GM12878 (cell line): ENCODE data around the gene PLEKHF1. TPM values are rescaled to one million over a fixed set of nuclear protein-coding genes. Genes with fewer than 3 reads are reported as not detected.

Experiments used
- ATAC-seq: fragments of 200-7000 bp; cut with Tn5 transposase; 3 replicates; pipeline ENCODE4 v1.9.1; 2020; ENCODE audit warnings: mild to moderate bottlenecking, moderate library complexity
- BruUV-seq: library from RNA; stranded (reverse); fragments of 400-500 nt; replicated peaks from 2 replicates; lab custom pipeline; 2021; lab: Mats Ljungman, UMichigan
- CTCF ChIA-PET: fragments of 300-600 bp; sonication (Branson Sonifier 250); formaldehyde crosslinking; extraction: SDS; loops from one replicate; lab custom pipeline; 2021; ENCODE audit warnings: inconsistent platforms; lab: Yijun Ruan, JAX
- POLR2A ChIA-PET: fragments of 350-600 bp; formaldehyde crosslinking; extraction: SDS; loops from one replicate; lab custom pipeline; 2021; ENCODE audit warnings: inconsistent platforms; lab: Charles Lee
- RAD21 ChIA-PET: fragments of 300-600 bp; sonication (Branson Sonifier 250); formaldehyde crosslinking; loops from one replicate; lab custom pipeline; 2023; ENCODE audit warnings: antibody characterized with exemption; ENCODE audit not compliant: unreplicated experiment; lab: Charles Lee
- SMC1A ChIA-PET: fragments of 300-600 bp; sonication (Branson Sonifier 250); formaldehyde crosslinking; loops from one replicate; lab custom pipeline; 2023; ENCODE audit not compliant: unreplicated experiment, uncharacterized antibody; lab: Charles Lee
- DNase-seq: peaks from one replicate; pipeline ENCODE4 v3.0.0-alpha.2; 2011; ENCODE audit warnings: low read depth, low spot score
- FAIRE-seq: peaks from 3 replicates; lab custom pipeline; 2011; peaks lifted over from hg19 to GRCh38; lab: Jason Lieb, UNC
- H2AFZ ChIP-seq: 2 replicates; pipeline ENCODE4 v1.6.0; 2011; ENCODE audit warnings: low read depth, low read length, control low read depth; ENCODE audit not compliant: control insufficient read depth
- H3K27ac ChIP-seq: 2 replicates; pipeline ENCODE4 v1.5.1; 2011; ENCODE audit warnings: control low read depth; ENCODE audit not compliant: control insufficient read depth, insufficient read depth
- H3K27me3 ChIP-seq, 2 experiments: replicated peaks in 1 of 2; 2 replicates each; pipeline versions ENCODE4 v1.6.0 to v1.6.1; 2011; ENCODE audit warnings: low read length in 1 of 2; ENCODE audit not compliant: control insufficient read depth in 2 of 2, insufficient read depth in 2 of 2
- H3K36me3 ChIP-seq, 2 experiments: 2 replicates each; pipeline ENCODE4 v1.5.1; 2011; ENCODE audit warnings: low read length in 1 of 2; ENCODE audit not compliant: control insufficient read depth in 2 of 2, insufficient read depth in 2 of 2
- H3K4me1 ChIP-seq: 2 replicates; pipeline ENCODE4 v1.6.1; 2011; ENCODE audit warnings: mild to moderate bottlenecking, low read length, moderate library complexity, mixed read lengths; ENCODE audit not compliant: control insufficient read depth, insufficient read depth
- H3K4me2 ChIP-seq: 2 replicates; pipeline ENCODE4 v1.6.0; 2011; ENCODE audit warnings: control low read depth; ENCODE audit not compliant: control insufficient read depth, insufficient read depth
- H3K4me3 ChIP-seq: fragments of 200-600 bp; sonication (generic); 2 replicates; pipeline ENCODE4 v1.5.1; 2016
- H3K79me2 ChIP-seq: 2 replicates; pipeline ENCODE4 v1.6.0; 2011; ENCODE audit warnings: low read length; ENCODE audit not compliant: control insufficient read depth, insufficient read depth
- H3K9ac ChIP-seq: 2 replicates; pipeline ENCODE4 v1.8.0; 2011; ENCODE audit warnings: low read length, control low read depth, mixed read lengths; ENCODE audit not compliant: control insufficient read depth, insufficient read depth
- H3K9me3 ChIP-seq: replicated peaks from 3 replicates; pipeline ENCODE4 v1.5.1; 2011; ENCODE audit warnings: mild to moderate bottlenecking, low read length; ENCODE audit not compliant: control insufficient read depth, insufficient read depth
- H4K20me1 ChIP-seq: 2 replicates; pipeline ENCODE4 v1.6.0; 2011; ENCODE audit not compliant: control insufficient read depth, insufficient read depth
- BHLHE40 ChIP-seq, 2 experiments: fragments of 450-650 bp in 1 of 2; IDR thresholded peaks; 2 replicates each; pipeline ENCODE4 v1.6.1; 2011 to 2017; ENCODE audit warnings: low read depth in 2 of 2, borderline replicate concordance in 1 of 2, improper control_type of control experiment in 1 of 2, low read length in 1 of 2, mild to moderate bottlenecking in 1 of 2
- EGR1 ChIP-seq, 2 experiments: IDR thresholded peaks; 1 replicate in 1 of 2; 2 replicates in 1 of 2; pipeline ENCODE4 v1.6.1; 2011 to 2012; ENCODE audit warnings: low read depth in 2 of 2, low read length in 2 of 2, borderline replicate concordance in 1 of 2, mild to moderate bottlenecking in 1 of 2, moderate library complexity in 1 of 2
- GABPA ChIP-seq: IDR thresholded peaks from 2 replicates; pipeline ENCODE4 v1.6.1; 2014; ENCODE audit warnings: antibody characterized with exemption, low read depth, mild to moderate bottlenecking, inconsistent platforms
- HCFC1 ChIP-seq: fragments of 150-350 bp; IDR thresholded peaks from 2 replicates; pipeline ENCODE4 v1.6.1; 2014; ENCODE audit warnings: low read length
- HDGF ChIP-seq: fragments of 450-650 bp; IDR thresholded peaks from 2 replicates; pipeline ENCODE4 v1.6.1; 2016; ENCODE audit warnings: antibody characterized with exemption
- IKZF1 ChIP-seq: fragments of 450-650 bp; conservative IDR thresholded peaks from 2 replicates; pipeline ENCODE4 v1.6.1; 2017; ENCODE audit warnings: antibody characterized with exemption, mild to moderate bottlenecking
- LARP7 ChIP-seq: fragments of 450-650 bp; IDR thresholded peaks from 2 replicates; pipeline ENCODE4 v1.6.1; 2017; ENCODE audit warnings: mild to moderate bottlenecking
- MXI1 ChIP-seq: fragments of 150-350 bp; IDR thresholded peaks from 2 replicates; pipeline ENCODE4 v1.6.1; 2011; ENCODE audit warnings: low read depth, mild to moderate bottlenecking, inconsistent platforms, low read length, improper control_type of control experiment
- NR2C1 ChIP-seq: fragments of 450-650 bp; IDR thresholded peaks from 2 replicates; pipeline ENCODE4 v1.6.1; 2017; ENCODE audit warnings: antibody characterized with exemption, mild to moderate bottlenecking, moderate library complexity
- PAX5 ChIP-seq: IDR thresholded peaks from 2 replicates; pipeline ENCODE4 v1.6.1; 2011; ENCODE audit warnings: low read depth, low read length, borderline replicate concordance
- PML ChIP-seq: IDR thresholded peaks from 2 replicates; pipeline ENCODE4 v1.6.1; 2012; ENCODE audit warnings: low read length, inconsistent platforms
- RUNX3 ChIP-seq: IDR thresholded peaks from 2 replicates; pipeline ENCODE4 v1.6.1; 2012; ENCODE audit warnings: low read length, inconsistent platforms
- SIN3A ChIP-seq: IDR thresholded peaks from 2 replicates; pipeline ENCODE4 v1.6.1; 2012; ENCODE audit warnings: low read depth, low read length, improper control_type of control experiment
- TAF1 ChIP-seq: IDR thresholded peaks from 2 replicates; pipeline ENCODE4 v1.6.1; 2011; ENCODE audit warnings: mild to moderate bottlenecking, low read depth, low read length, borderline replicate concordance
- WGBS: methylation state at CpG from one replicate; pipeline ENCODE4 v1.1.6; 2016; ENCODE audit warnings: low lambda C conversion rate; ENCODE audit not compliant: insufficient replicate concordance, insufficient coverage; ENCODE audit errors: missing lambda C conversion rate; 5-methylcytosine and 5-hydroxymethylcytosine counted together
- in situ Hi-C: fragments of 300-500 bp; cut with MboI; formaldehyde crosslinking; loops from 9 replicates; pipeline ENCODE4 v1.14.3; 2018; ENCODE audit warnings: mixed read lengths
- intact Hi-C: fragments of 100-400 bp; cut with micrococcal nuclease; formaldehyde crosslinking; loops from one replicate; pipeline ENCODE4 v1.14.2; 2022; ENCODE audit not compliant: unreplicated experiment
- polyA plus RNA-seq, 11 experiments: library from polyadenylated mRNA; depleted of rRNA in 4 of 11; unstranded in 6 of 11; stranded (reverse) in 5 of 11; fragments of >200 nt; fragmentation: Nextera tagmentation in 4 of 11; fragmentation: Illumina TruSeq in 1 of 11; extraction: Ambion mirVana in 4 of 11; extraction: Trizol in 1 of 11; gene quantifications; 1 replicate in 1 of 11; 2 replicates in 10 of 11; pipeline versions ENCODE4 v1.2.1 to v1.2.3, GENCODE V29; 2011 to 2016; ENCODE audit warnings: inconsistent platforms in 2 of 11, missing spikeins in 2 of 11, low read depth in 1 of 11
- total RNA-seq, 4 experiments: library from RNA; depleted of rRNA in 3 of 4; stranded (reverse); fragments of >200 nt in 3 of 4; fragmentation: Illumina TruSeq in 1 of 4; extraction: Trizol in 1 of 4; gene quantifications; 2 replicates each; pipeline versions ENCODE4 v1.2.1 to v1.2.3, GENCODE V29; 2013 to 2021
- TF ChIP-seq, protein P1 (sequence below): fragments of 450-650 bp; IDR thresholded peaks from 2 replicates; pipeline ENCODE4 v1.6.1; 2016; ENCODE audit warnings: mild to moderate bottlenecking
- TF ChIP-seq, protein P2 (sequence below): fragments of 450-650 bp; IDR thresholded peaks from 2 replicates; pipeline ENCODE4 v1.6.1; 2018; ENCODE audit warnings: mild to moderate bottlenecking, low read depth, moderate library complexity; ENCODE audit not compliant: partially characterized antibody
- TF ChIP-seq, protein P3 (sequence below): IDR thresholded peaks from 2 replicates; pipeline ENCODE4 v1.6.1; 2011; ENCODE audit warnings: borderline replicate concordance, low read depth, mild to moderate bottlenecking, moderate library complexity, low read length; ENCODE audit not compliant: insufficient read depth, poor library complexity, severe bottlenecking

The PLEKHF1 gene
- total and polyA plus RNA-seq, 10 of the 15 experiments (the other 5 are each of a cell fraction or from before 2014, with no cell fraction given), result 0.10 to 20.3 (median 15.3) TPM

DNA sequence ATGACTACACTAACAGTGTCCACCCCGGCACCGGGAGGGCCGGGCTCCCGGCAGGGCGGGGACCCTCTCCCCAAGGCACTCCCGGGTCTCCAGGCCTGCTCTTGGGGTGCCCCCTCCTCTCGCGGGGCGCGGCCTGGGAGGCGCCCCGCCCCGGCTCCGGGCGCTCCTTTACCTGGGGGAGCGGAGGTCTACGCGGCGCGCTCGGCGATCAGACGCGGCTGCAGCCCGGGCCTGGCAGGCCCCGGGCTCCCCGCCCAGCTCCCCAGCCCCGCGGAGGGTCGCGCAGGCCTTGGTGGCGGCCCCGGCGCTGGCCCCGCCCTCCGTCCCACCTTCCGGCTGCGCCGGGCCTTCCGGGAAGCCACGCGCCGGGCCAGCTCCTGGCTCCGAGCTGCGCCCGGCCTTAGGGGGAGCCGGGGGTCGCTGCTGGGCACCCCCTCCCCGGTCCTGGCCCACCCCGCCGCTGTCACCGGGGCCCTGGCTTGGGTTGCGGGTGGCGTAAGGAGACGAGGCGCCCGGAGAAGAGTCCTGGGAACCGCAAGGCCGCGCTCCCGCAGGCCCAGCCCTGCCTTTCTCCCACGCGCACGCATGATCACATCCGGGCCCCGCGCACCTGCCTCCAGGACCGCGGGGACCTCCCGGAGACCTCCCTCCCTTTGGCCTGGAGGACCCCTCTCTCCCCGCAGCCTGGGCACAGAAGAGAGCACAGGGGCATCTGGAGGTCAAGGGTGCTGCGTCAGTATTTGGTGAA, 49.9 kb downstream of the PLEKHF1 start, which contains the start of gene C19orf12:
C19orf12 (minus strand) TSS at position 309 of the 748 bp plus-strand sequence. CDS start 6,848 bp downstream, outside the sequence.
- Histone ChIP-seq H3K79me2 (peaks cover 29% of the 10 kb centered on the region), H3K9ac (peak within 1 kb of the TSS; percentile 75), H3K27ac (peak within 1 kb of the TSS; percentile 79), H4K20me1 (no peaks in the 10 kb centered on the region), H3K4me1 (peaks cover 11% of the 10 kb centered on the region), H3K36me3 (no peaks in the 10 kb centered on the region), H3K27me3 (no peaks in the 10 kb centered on the region), H3K9me3 (no peaks in the 10 kb centered on the region), H3K4me2 (peak within 1 kb of the TSS; percentile 91), H2AFZ (peak within 1 kb of the TSS; percentile 51), H3K4me3 (peak within 1 kb of the TSS; percentile 78)
- FAIRE-seq (peak; percentile 44), DNase-seq (no peak), ATAC-seq (peak; percentile 86)
- WGBS, result under 1% methylated on average over 39 of the region's 72 CpGs
- RAD21 ChIA-PET, result interaction anchor here (0.6 to 6.4 kb wide), 13 partner anchors 11 to 158 kb away, joined by 3 to 78 read pairs (median 5); partner anchors contain the start of genes PLEKHF1 and POP4
- in situ Hi-C loops (loop anchor here (10.0 to 25.0 kb wide), 2 partner anchors 110 to 503 kb away; partner anchors contain the start of genes POP4 and UQCRFS1), intact Hi-C loops (no loop called here)
- SMC1A ChIA-PET, result interaction anchor here (1.0 to 4.2 kb wide), 7 partner anchors 21 to 109 kb away, joined by 3 to 59 read pairs (median 18); partner anchors contain the start of genes PLEKHF1 and POP4
- CTCF ChIA-PET, result interaction anchor here (1.3 to 9.5 kb wide), 8 partner anchors 9 to 177 kb away, joined by 3 to 237 read pairs (median 20); partner anchors contain the start of genes PLEKHF1 and POP4
- POLR2A ChIA-PET, result interaction anchor here (0.5 to 3.3 kb wide), 8 partner anchors 42 to 128 kb away, joined by 3 to 17 read pairs (median 5); partner anchors contain the start of gene POP4
- no TSS peak for BruUV-seq
- TF ChIP-seq BHLHE40 (IDR thresholded peaks at IDR 0.05; ENCODE audit: borderline replicate concordance in 1 of 2, low read depth in 2 of 2, low read length in 1 of 2) (peak; percentile 40 to 74; a peak in 2 of 4 replicates), EGR1 (IDR thresholded peaks at IDR 0.05; ENCODE audit: borderline replicate concordance in 1 of 2, low read depth in 2 of 2, low read length in 2 of 2) (peak in 1 of 2 experiments; percentile 75; a peak in 2 of 3 replicates), HDGF (no peak), GABPA (peak; percentile 45; the same call in 1 of the 2 replicates), LARP7 (peak; percentile 78; the same call in 1 of the 2 replicates), TAF1 (0 out of 2 replicates have a peak, but pooled peaks have one; percentile 17), HCFC1 (no peak; the same call in 1 of the 2 replicates), PAX5 (peak; percentile 28; the same call in 1 of the 2 replicates), MXI1 (peak; percentile 80), SIN3A (peak; percentile 60; the same call in 1 of the 2 replicates), PML (peak; percentile 71; the same call in 1 of the 2 replicates), NR2C1 (peak; percentile 16; the same call in 1 of the 2 replicates), RUNX3 (peak; percentile 61), IKZF1 (peak; percentile 79)
- TF ChIP-seq, protein P1, sequence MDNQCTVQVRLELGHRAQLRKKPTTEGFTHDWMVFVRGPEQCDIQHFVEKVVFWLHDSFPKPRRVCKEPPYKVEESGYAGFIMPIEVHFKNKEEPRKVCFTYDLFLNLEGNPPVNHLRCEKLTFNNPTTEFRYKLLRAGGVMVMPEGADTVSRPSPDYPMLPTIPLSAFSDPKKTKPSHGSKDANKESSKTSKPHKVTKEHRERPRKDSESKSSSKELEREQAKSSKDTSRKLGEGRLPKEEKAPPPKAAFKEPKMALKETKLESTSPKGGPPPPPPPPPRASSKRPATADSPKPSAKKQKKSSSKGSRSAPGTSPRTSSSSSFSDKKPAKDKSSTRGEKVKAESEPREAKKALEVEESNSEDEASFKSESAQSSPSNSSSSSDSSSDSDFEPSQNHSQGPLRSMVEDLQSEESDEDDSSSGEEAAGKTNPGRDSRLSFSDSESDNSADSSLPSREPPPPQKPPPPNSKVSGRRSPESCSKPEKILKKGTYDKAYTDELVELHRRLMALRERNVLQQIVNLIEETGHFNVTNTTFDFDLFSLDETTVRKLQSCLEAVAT, result 0 out of 2 replicates have a peak, but pooled peaks have one; percentile 13
- TF ChIP-seq, protein P2, sequence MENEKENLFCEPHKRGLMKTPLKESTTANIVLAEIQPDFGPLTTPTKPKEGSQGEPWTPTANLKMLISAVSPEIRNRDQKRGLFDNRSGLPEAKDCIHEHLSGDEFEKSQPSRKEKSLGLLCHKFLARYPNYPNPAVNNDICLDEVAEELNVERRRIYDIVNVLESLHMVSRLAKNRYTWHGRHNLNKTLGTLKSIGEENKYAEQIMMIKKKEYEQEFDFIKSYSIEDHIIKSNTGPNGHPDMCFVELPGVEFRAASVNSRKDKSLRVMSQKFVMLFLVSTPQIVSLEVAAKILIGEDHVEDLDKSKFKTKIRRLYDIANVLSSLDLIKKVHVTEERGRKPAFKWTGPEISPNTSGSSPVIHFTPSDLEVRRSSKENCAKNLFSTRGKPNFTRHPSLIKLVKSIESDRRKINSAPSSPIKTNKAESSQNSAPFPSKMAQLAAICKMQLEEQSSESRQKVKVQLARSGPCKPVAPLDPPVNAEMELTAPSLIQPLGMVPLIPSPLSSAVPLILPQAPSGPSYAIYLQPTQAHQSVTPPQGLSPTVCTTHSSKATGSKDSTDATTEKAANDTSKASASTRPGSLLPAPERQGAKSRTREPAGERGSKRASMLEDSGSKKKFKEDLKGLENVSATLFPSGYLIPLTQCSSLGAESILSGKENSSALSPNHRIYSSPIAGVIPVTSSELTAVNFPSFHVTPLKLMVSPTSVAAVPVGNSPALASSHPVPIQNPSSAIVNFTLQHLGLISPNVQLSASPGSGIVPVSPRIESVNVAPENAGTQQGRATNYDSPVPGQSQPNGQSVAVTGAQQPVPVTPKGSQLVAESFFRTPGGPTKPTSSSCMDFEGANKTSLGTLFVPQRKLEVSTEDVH, result no peak
- TF ChIP-seq, protein P3, sequence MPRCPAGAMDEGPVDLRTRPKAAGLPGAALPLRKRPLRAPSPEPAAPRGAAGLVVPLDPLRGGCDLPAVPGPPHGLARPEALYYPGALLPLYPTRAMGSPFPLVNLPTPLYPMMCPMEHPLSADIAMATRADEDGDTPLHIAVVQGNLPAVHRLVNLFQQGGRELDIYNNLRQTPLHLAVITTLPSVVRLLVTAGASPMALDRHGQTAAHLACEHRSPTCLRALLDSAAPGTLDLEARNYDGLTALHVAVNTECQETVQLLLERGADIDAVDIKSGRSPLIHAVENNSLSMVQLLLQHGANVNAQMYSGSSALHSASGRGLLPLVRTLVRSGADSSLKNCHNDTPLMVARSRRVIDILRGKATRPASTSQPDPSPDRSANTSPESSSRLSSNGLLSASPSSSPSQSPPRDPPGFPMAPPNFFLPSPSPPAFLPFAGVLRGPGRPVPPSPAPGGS, result peak; percentile 9
